HepG2 (cell line): ENCODE results near the gene PHF14. TPM values are rescaled to one million over a fixed set of nuclear protein-coding genes. Genes with fewer than 3 reads are reported as not detected.

Source experiments
- CBX5 ChIP-seq: sonication (generic); formaldehyde crosslinking; IDR thresholded peaks from 2 replicates; pipeline ENCODE4 v1.4.0; 2020; ENCODE audit warnings: missing genetic modification reagents, borderline replicate concordance
- DZIP1 ChIP-seq: sonication (generic); formaldehyde crosslinking; IDR thresholded peaks from 2 replicates; pipeline ENCODE4 v1.5.0; 2020; ENCODE audit warnings: mild to moderate bottlenecking, missing genetic modification reagents
- IRF2 ChIP-seq: IDR thresholded peaks from 2 replicates; pipeline ENCODE4 v1.6.1; 2018; ENCODE audit warnings: missing genetic modification reagents, missing compliant biosample characterization
- ISL2 ChIP-seq: sonication (generic); formaldehyde crosslinking; IDR thresholded peaks from 2 replicates; pipeline ENCODE4 v1.5.0; 2020; ENCODE audit warnings: missing genetic modification reagents
- MAF1 ChIP-seq: sonication (generic); formaldehyde crosslinking; IDR thresholded peaks from 2 replicates; pipeline ENCODE4 v1.5.0; 2020; ENCODE audit warnings: missing genetic modification reagents, borderline replicate concordance
- POLR2A ChIP-seq, 2 experiments: IDR thresholded peaks; 2 replicates each; pipeline ENCODE4 v1.6.1; 2011; ENCODE audit warnings: low read depth in 2 of 2, low read length in 2 of 2, mild to moderate bottlenecking in 1 of 2, moderate library complexity in 1 of 2; ENCODE audit not compliant: insufficient read depth in 1 of 2
- POLR2G ChIP-seq: fragments of 200-400 bp; formaldehyde crosslinking; IDR thresholded peaks from 2 replicates; pipeline ENCODE4 v1.6.1; 2018; ENCODE audit warnings: mild to moderate bottlenecking, low read depth, low read length, moderate library complexity
- SMARCE1 ChIP-seq: fragments of 450-650 bp; IDR thresholded peaks from 2 replicates; pipeline ENCODE4 v1.6.1; 2017; ENCODE audit warnings: borderline replicate concordance
- SRF ChIP-seq: IDR thresholded peaks from 2 replicates; pipeline ENCODE4 v1.6.1; 2011; ENCODE audit warnings: mild to moderate bottlenecking, low read depth, low read length, moderate library complexity
- TEAD3 ChIP-seq: optimal IDR thresholded peaks from 2 replicates; pipeline ENCODE3; 2016; ENCODE audit warnings: borderline replicate concordance
- TOPORS ChIP-seq: sonication (generic); formaldehyde crosslinking; IDR thresholded peaks from 2 replicates; pipeline ENCODE4 v1.8.0; 2023; ENCODE audit warnings: mild to moderate bottlenecking, missing genetic modification reagents
- TSC22D2 ChIP-seq: sonication (generic); formaldehyde crosslinking; IDR thresholded peaks from 2 replicates; pipeline ENCODE4 v1.5.1; 2020; ENCODE audit warnings: missing genetic modification reagents, mild to moderate bottlenecking, borderline replicate concordance
- ZBTB42 ChIP-seq: sonication (generic); formaldehyde crosslinking; IDR thresholded peaks from 2 replicates; pipeline ENCODE4 v1.5.0; 2020; ENCODE audit warnings: mild to moderate bottlenecking, missing genetic modification reagents
- ZBTB49 ChIP-seq: sonication (generic); formaldehyde crosslinking; IDR thresholded peaks from 2 replicates; pipeline ENCODE4 v1.4.0; 2020; ENCODE audit warnings: missing genetic modification reagents, borderline replicate concordance
- ZFP37 ChIP-seq: sonication (generic); formaldehyde crosslinking; IDR thresholded peaks from 2 replicates; pipeline ENCODE4 v1.4.0; 2020; ENCODE audit warnings: missing genetic modification reagents, borderline replicate concordance
- ZSCAN9 ChIP-seq: IDR thresholded peaks from 2 replicates; pipeline ENCODE4 v1.6.1; 2016; ENCODE audit warnings: borderline replicate concordance
- polyA plus RNA-seq, 8 experiments: library from polyadenylated mRNA; depleted of rRNA in 3 of 8; stranded (reverse) in 7 of 8; unstranded in 1 of 8; fragments of >200 nt; fragmentation: Illumina TruSeq in 4 of 8; extraction: Trizol in 4 of 8; gene quantifications; 2 replicates each; pipeline versions ENCODE4 v1.2.1 to v1.2.3, GENCODE V29; 2011 to 2016; ENCODE audit warnings: low read depth in 4 of 8, missing spikeins in 1 of 8, mixed read lengths in 1 of 8; ENCODE audit not compliant: insufficient read depth in 1 of 8
- total RNA-seq, 5 experiments: library from RNA; depleted of rRNA; stranded (reverse); fragments of >200 nt; fragmentation: Illumina TruSeq; extraction: Trizol; gene quantifications; 2 replicates each; pipeline ENCODE4 v1.2.3, GENCODE V29; 2016; ENCODE audit warnings: low read depth in 1 of 5
- TF ChIP-seq, protein P1 (sequence below): fragments of 450-650 bp; IDR thresholded peaks from 2 replicates; pipeline ENCODE4 v1.6.1; 2016
- TF ChIP-seq, protein P2 (sequence below): IDR thresholded peaks from 2 replicates; pipeline ENCODE4 v1.6.1; 2016; ENCODE audit warnings: mild to moderate bottlenecking, missing biosample characterization, missing genetic modification reagents
- TF ChIP-seq, protein P3 (sequence below): sonication (generic); formaldehyde crosslinking; conservative IDR thresholded peaks from 2 replicates; pipeline ENCODE4 v1.4.0; 2020; ENCODE audit warnings: mild to moderate bottlenecking, missing genetic modification reagents, moderate library complexity

PHF14 gene
- total and polyA plus RNA-seq, 2 of the 13 experiments (the other 11 are each of a cell fraction or from before 2014, with no cell fraction given): 18.9 to 68.7 TPM

GRCh38 chr7:10939911-10940703 lies 33.6 kb upstream of the PHF14 start (continued):
- peak; percentile 66 for TF ChIP-seq ISL2 (CRISPR knock-in tag)
- no peak for TF ChIP-seq ZBTB42 (CRISPR knock-in tag)
- peak; percentile 60 for TF ChIP-seq IRF2 (CRISPR knock-in tag)
- TF ChIP-seq, protein P1, sequence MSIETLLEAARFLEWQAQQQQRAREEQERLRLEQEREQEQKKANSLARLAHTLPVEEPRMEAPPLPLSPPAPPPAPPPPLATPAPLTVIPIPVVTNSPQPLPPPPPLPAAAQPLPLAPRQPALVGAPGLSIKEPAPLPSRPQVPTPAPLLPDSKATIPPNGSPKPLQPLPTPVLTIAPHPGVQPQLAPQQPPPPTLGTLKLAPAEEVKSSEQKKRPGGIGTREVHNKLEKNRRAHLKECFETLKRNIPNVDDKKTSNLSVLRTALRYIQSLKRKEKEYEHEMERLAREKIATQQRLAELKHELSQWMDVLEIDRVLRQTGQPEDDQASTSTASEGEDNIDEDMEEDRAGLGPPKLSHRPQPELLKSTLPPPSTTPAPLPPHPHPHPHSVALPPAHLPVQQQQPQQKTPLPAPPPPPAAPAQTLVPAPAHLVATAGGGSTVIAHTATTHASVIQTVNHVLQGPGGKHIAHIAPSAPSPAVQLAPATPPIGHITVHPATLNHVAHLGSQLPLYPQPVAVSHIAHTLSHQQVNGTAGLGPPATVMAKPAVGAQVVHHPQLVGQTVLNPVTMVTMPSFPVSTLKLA: peak; percentile 17; the same call in 1 of the 2 replicates
- TF ChIP-seq MAF1: peak; percentile 72; the same call in 1 of the 2 replicates
- peak; percentile 96 to 99 for TF ChIP-seq POLR2A (IDR thresholded peaks at IDR 0.05; ENCODE audit: insufficient read depth in 1 of 2, low read depth in 2 of 2, low read length in 2 of 2)
- TF ChIP-seq ZFP37 (CRISPR knock-in tag): peak; percentile 90
- TF ChIP-seq TEAD3 (CRISPR knock-in tag): peak; percentile 87
- peak; percentile 41; the same call in 1 of the 2 replicates for TF ChIP-seq ZSCAN9 (CRISPR knock-in tag)
- TF ChIP-seq SMARCE1: no peak
- TF ChIP-seq POLR2G: peak; percentile 97
- TF ChIP-seq SRF: no peak
- no peak for TF ChIP-seq ZBTB49 (CRISPR knock-in tag)
- peak; percentile 65; the same call in 1 of the 2 replicates for TF ChIP-seq CBX5
- TF ChIP-seq TOPORS: no peak; the same call in 1 of the 2 replicates
- peak; percentile 85; the same call in 1 of the 2 replicates for TF ChIP-seq TSC22D2 (CRISPR knock-in tag)
- no peak for TF ChIP-seq DZIP1 (CRISPR knock-in tag)
- TF ChIP-seq, protein P2, sequence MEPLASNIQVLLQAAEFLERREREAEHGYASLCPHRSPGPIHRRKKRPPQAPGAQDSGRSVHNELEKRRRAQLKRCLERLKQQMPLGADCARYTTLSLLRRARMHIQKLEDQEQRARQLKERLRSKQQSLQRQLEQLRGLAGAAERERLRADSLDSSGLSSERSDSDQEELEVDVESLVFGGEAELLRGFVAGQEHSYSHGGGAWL (CRISPR knock-in tag): 0 out of 2 replicates have a peak, but pooled peaks have one; percentile 35
- TF ChIP-seq, protein P3, sequence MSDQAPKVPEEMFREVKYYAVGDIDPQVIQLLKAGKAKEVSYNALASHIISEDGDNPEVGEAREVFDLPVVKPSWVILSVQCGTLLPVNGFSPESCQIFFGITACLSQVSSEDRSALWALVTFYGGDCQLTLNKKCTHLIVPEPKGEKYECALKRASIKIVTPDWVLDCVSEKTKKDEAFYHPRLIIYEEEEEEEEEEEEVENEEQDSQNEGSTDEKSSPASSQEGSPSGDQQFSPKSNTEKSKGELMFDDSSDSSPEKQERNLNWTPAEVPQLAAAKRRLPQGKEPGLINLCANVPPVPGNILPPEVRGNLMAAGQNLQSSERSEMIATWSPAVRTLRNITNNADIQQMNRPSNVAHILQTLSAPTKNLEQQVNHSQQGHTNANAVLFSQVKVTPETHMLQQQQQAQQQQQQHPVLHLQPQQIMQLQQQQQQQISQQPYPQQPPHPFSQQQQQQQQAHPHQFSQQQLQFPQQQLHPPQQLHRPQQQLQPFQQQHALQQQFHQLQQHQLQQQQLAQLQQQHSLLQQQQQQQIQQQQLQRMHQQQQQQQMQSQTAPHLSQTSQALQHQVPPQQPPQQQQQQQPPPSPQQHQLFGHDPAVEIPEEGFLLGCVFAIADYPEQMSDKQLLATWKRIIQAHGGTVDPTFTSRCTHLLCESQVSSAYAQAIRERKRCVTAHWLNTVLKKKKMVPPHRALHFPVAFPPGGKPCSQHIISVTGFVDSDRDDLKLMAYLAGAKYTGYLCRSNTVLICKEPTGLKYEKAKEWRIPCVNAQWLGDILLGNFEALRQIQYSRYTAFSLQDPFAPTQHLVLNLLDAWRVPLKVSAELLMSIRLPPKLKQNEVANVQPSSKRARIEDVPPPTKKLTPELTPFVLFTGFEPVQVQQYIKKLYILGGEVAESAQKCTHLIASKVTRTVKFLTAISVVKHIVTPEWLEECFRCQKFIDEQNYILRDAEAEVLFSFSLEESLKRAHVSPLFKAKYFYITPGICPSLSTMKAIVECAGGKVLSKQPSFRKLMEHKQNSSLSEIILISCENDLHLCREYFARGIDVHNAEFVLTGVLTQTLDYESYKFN (CRISPR knock-in tag): no peak; the same call in 1 of the 2 replicates
